Adipose tissue (tissue), 3 donors: ENCODE data around the gene ADRA1B. TPM values are rescaled to one million over a fixed set of nuclear protein-coding genes. Genes with fewer than 3 reads are reported as not detected.

Source experiments
- H3K27ac ChIP-seq: one replicate; pipeline ENCODE4 v1.5.1; 2013; ENCODE audit warnings: low read depth, low read length
- WGBS, 3 donors: extraction: QIAGEN DNeasy Blood & Tissue Kit; methylation state at CpG; one replicate each; pipeline ENCODE4 v1.1.7; 2013; 5-methylcytosine and 5-hydroxymethylcytosine counted together
- polyA plus RNA-seq, 3 donors: library from polyadenylated mRNA; stranded (reverse); fragments of 200-250 nt; gene quantifications; one replicate each; pipeline ENCODE4 v1.2.3, GENCODE V29; 2013
- donor health status: healthy with polysubstance abuse.
- donor health status: Bipolar disorder and iron deficiency.
- donor health status: healthy.

The ADRA1B gene
- 1 to 10 TPM in 2 of 3 donors, under 1 TPM in 1; 0.66 to 2.8 (median 2.7) TPM for polyA plus RNA-seq

DNA sequence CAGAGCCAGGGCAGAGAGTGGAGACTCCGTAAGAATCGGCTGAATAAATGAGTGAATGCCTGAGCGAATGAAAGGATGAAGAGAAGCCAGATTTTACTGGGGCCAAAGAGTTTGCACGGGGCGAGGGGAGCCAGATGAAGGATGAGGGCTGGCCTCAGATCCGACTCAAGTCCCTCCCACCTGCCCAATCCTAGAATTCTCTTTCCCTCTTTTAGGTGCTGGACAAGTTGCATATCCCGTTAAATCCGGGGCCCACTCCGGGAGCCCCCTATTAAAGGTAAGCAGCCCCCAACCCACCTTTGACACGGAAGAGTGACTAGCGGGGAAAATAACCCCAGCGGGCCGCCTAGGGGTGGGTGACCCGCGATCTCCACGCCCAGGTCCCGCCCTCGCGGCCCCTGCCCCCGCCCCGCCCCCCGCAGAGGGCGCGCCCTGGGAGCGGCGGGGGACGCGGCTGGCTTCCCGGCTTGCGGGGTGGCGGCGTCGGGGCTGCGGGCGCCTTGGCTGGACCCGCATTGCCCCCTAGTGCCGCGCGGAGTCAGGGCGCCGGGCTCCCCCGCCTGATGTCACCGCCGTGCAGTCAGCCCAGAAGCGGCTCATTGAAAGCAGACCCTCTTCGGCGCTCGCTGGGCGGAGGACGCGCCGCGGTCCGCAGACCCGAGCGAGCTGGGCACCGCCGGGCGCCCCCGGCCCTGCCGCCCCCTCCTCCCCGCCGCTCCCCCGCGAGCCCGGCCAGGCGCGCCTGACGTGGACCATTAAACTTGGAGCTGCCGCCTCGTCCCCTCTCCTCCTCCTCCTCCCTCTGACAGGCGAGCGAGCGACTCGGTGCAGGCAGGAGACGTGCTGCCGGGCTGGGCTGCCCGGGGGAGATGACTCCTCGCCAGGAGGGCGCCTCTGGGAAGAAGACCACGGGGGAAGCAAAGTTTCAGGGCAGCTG lies at the start of gene ADRA1B:
Gene ADRA1B, plus strand, starts transcription at position 579 of the 937 bp plus-strand sequence. CDS start 424 bp downstream, outside the sequence.
- WGBS, 3 donors = 1 to 2% (median 2%) methylated on average over 44 to 81 of the region's 81 CpGs
- H3K27ac ChIP-seq = no peak within 1 kb of the TSS

DNA sequence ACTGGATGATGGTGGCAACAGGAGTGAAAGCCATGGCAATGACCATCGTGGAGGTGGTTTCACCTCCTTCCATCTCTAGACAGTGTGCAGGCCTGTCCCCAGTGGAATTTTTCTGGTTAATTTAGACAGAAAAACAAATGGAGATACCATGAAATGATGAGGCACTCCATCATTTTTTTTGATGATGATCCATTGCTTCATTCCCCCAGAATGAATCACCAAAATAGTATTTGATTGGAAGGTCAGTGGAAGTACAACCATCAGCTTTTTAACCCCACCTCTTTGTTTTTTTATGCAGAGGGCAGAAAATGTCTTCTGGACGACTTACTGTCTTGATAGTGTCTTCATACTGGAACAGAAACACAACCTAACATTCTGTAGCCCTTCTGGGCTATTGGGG lies 42.6 kb upstream of the ADRA1B start:
- WGBS, 3 donors = 63 to 85% (median 81%) methylated on average over 2 of the region's 2 CpGs
- no peak overlapping the region for H3K27ac ChIP-seq

DNA sequence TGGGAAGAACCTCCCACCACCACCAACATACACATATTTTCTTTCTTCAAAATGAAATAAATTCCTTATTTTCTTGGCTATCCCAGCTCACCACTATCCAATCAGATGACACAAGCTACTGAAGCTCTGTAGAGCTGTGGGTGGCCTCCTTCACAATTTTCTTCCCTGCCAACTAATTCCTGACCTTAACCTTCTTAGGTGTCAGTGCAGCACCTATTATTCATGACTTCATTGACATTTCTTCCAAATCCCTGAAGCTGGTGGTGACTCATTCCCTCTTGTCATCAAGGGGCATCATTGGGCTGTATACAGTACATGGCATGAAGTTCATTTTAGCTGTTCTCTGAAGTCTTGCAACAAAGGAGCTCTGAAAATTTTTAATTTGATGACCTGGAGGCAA lies 42.0 kb upstream of the ADRA1B start:
- H3K27ac ChIP-seq = no peak overlapping the region

DNA sequence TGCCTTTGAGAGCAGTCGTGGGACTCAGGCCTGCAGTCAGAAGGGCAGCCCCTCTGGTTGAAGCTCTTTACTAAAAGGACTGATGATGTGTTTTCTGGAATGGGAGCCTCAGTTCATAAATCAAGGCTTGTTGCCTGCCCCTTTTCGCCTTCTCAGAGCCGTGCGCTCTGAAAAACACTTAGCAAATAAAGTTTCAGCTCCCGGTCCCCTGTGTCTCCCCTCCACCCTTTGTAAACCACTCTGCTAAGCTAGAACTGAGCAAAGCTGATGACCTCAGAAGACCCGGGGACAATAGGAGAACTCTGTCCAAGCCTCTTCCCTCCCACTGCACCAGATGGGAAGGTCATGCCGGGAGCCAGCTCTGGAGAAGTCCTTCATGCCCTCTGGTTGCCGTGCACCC lies 39.3 kb upstream of the ADRA1B start:
- H3K27ac ChIP-seq = no peak overlapping the region
- WGBS, 3 donors = 38 to 70% (median 55%) methylated on average over 8 of the region's 8 CpGs

DNA sequence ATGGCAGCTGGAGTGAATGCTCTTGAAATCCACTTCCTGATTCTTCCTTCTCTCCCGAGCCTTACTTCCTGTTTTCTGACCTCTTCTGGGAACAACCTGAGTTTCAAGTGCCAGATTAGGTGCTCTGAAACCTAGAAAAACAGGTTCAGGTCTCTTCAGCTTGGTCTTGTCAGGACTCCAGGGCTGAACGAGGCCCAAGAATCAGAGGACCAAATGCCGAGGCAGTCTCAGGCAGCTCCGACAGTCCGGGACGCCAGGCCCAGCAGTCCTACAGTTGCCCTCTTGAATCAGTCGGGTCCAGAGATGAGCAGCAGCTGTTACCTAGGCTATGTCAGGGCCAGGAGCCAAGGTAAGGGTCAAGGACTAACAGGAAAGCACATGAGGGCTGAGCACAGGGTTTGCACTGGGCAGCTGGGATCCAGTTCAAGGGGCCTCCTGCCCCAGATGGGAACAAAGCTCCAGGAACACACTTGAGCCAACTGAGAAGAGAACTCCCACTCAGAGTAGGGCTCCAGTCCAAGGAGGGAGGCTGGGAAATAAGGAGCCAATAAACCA lies 38.3 kb upstream of the ADRA1B start:
- 40 to 63% (median 52%) methylated on average over 7 of the region's 7 CpGs for WGBS, 3 donors
- no peak overlapping the region for H3K27ac ChIP-seq

DNA sequence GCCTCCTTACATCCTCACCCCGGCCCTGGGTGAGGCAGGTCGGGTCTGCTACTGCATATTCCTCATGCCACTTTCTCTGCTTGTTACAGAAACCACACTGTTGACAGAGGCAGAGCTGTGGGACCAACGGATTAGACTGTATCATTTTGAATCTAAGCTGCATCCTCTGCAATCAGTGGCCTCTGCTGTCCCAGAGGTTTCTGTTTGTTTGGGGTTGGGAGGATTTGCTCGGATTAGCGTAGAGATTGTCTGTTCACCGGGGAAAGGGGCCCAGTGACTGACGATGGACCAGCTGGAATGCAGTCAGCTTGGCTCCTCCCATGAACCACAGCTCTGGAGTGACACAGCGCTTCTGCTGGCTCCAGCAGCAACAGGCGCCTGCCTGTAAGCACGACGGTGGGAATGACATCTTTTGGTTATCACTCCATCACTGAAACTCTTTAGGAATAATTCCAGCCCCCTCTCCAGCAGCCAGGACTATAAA lies 37.3 kb upstream of the ADRA1B start:
- 3 to 9% (median 6%) methylated on average over 11 of the region's 11 CpGs for WGBS, 3 donors
- no peak overlapping the region for H3K27ac ChIP-seq

DNA sequence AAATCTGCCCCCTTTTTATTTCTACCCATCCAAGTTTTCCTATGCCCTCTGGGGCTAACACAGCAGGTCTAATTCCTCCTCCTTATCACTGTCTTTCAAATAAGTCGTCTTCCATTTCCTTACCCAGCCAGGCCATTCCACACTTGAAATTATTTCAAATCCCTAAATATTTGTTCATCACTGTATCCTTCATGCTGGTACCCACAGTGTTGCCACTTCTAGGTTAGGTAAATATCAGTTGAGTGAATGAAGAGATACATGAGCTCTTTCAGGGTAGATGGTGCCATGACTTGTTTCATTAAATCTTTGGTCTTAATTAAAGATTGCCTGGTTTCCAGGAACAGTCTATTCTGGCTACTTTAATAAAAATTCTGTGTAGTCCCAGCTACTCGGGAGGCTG lies 35.6 kb upstream of the ADRA1B start:
- 80 to 94% (median 80%) methylated on average over 2 of the region's 2 CpGs for WGBS, 3 donors
- H3K27ac ChIP-seq = no peak overlapping the region

DNA sequence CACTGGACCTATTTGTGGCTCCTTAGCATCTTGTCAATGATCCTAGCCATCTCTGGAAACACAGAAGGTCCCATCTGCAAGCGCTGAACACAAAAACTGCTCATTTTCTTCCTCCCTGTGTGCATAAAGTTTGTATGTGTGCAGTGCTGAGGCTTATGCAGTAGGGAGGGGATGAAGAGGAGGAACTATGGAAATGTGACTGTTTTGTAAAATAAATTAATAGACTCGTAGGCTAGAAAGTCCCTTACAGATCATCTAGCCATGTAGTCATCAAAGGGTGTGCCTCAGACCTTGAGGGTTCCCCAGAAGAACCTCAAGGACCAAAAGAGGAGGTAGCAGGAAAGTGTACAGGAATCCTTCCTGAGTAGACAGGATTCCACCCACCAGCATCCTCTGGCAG lies 34.3 kb upstream of the ADRA1B start:
- WGBS, 3 donors = 49 to 76% (median 76%) methylated on average over 2 of the region's 2 CpGs
- no peak overlapping the region for H3K27ac ChIP-seq

DNA sequence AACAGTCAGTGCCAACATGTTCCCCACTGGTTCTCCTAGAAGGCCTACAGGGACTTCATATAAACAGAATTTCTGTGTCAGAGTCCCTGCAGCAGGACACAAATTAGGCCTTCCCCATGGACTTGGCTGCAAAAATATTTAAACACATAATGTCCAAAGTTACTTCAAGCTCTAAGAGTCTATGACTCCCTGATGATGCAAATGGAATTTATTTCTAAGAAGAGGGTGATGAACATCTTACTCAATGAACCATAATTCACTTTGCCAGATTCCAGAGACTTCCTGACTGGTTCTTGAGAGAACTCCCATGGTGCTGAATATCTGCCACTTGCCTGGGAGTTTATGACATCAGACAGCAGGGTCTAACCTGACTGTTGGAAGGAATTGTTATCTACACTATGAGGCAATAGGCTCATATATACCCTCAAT lies 32.7 kb upstream of the ADRA1B start:
- no peak overlapping the region for H3K27ac ChIP-seq

DNA sequence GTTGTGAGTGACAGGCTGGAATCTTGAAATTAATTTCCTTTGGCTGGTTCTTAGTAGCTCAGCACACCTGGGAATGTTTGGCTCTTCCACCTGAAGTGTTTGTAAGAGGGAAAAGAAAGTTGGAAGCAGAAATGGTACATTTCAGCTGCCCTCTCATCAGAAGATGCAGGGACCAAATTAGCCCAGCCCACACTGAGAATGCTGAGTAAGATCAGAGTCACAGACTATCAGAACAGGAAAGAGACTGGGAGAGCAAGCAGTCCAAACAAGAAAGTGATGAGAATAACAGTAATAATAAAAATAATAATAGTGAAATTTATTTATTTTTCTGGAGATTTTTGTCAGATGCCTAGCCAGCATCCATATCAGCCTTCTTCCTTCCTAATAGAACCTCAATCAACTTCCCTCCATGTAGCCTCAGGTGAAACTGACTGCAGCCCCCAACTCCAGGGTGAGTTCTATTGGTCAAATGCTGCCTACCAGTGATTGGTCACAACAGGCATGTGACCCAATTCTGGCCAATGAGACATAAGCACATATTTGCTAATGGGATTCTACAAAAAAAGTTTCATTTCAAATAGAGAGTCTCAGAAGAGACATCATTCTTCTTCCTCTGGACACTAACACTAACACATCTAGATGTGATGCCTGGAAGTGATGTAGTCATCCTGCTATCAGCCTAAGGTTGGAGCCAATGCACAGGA lies 31.2 kb upstream of the ADRA1B start:
- no peak overlapping the region for H3K27ac ChIP-seq

DNA sequence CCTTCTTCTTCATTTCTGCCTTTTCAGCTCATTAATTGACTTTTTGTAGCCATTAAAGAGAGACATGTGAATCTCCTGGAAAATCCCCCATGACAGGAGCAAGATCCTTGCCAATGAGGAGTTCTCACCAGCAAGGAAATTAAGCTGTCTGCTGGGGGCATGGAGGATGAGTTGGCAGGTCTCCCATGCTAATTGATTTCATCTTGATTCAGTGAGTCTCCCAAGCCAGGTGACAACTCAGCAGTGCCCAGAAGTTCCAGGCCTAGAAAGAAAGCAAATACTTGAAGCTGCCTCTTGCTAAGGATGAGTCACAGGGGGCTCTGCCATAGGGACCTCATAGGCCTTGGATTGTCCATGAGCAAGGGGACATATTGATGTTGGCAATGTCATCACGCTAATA lies 30.0 kb upstream of the ADRA1B start:
- H3K27ac ChIP-seq = no peak overlapping the region
- WGBS, 3 donors = 84 to 96% (median 91%) methylated on average over 1 of the region's 1 CpG

DNA sequence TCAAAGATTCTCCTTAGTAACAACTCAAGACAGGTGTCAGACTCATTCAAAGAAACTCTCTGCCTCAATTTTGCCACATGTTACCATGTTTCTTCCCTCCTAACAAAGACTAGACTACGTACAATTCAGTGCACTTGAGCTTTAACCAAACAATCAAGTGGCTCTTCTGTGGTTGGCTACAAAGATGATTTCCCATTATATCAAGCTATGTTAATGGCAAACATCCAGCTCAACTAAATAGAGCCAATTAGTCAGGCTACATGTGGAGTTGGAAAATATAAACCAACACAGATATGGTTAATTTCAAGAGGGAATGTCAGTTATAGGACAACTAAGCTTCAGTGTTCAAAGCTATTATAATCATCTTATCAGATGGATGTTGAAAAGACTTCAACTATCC lies 29.2 kb upstream of the ADRA1B start:
- WGBS, 3 donors = 52 to 80% (median 76%) methylated on average over 1 of the region's 1 CpG
- H3K27ac ChIP-seq = no peak overlapping the region

DNA sequence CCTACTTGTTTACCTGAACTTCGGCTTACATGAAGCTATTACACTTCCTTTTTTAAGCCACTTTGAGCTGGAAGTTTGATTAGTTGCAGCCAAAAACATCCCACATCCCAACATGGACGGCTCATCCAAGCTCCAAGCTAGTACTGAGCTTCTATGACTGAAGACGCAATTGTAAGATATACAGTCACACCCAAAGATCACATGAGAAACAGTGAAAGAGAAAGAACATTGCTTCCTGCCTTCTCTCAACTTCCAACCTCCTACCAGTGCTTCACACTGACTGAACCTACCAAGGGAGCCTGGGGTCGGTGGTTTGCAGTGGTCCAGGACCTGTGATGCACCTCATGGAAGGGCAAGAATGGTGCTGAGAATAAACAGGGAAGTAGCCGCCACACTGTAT lies 27.4 kb upstream of the ADRA1B start:
- H3K27ac ChIP-seq = no peak overlapping the region
- 74 to 92% (median 88%) methylated on average over 5 of the region's 5 CpGs for WGBS, 3 donors

DNA sequence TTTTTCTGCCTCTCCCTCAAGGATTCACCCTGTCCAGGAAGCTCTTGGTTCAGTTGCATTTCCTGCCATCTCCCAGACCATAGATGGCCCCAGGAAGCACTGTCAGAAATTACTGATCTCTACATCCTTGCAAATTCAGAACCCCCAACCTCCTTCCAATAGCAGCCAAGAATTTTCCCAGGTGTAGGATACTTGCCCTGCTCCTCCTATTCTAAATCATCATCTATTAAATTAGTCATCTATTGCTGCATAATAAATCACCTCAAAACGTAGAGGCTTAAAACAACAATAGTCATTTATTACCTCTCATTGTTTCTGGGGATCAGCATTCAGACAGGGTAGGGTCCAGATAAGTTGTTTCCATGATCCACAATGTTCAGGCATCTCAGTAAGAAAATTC lies 26.1 kb upstream of the ADRA1B start:
- no peak overlapping the region for H3K27ac ChIP-seq
- WGBS, 3 donors = 24 to 69% (median 32%) methylated on average over 1 of the region's 1 CpG

DNA sequence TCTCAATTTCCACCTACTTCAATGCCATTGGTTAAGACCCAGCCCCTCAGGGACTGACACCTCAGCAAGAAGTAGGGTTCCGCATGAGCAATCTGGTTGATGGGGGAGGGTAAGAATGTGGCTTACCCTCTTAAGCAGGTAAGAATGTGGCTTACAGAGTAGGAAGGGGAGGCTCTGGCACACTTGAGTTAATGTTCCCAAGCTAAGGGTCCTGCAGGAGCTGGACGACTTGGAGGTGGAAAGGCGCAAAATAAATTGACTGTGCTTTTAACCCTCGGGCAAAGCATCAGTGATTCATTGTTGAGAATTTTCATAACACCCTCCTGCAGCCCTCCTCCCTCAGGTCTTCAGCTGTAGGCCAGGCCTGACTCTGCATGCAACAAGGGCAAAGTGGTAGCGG lies 24.9 kb upstream of the ADRA1B start:
- WGBS, 3 donors = 70 to 91% (median 87%) methylated on average over 5 of the region's 5 CpGs

DNA sequence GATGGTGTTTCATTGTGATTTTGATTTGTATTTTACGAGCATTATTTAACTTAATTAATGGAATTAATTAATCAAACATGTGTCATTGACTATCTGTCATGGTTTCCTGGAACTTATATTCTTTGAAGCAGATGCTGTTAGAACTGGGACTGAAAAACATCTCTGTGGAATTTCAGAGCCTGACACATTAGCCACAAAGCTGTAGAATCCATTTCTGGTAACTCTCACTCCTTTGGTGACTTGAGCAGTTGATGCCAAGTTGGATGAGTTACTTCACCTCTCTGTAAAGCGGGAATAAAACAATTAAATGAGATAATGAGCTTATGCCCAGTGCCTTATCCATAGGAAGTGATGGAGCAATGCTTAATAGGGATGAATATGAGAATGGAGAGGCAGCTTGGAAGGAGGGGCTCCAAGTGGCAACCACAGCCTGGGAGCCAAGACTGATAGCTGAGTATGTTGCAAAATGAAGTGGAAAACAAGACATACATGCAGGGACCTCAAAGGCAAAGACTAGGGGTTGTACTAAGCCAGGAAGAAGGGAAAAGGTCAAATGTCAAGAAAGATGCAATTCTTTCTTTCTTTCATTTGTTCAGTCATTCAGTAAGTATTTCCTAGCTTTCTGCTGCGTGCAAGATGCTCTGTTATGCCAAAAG lies 23.1 kb upstream of the ADRA1B start:
- H3K27ac ChIP-seq = no peak overlapping the region
- WGBS, 3 donors = 75 to 93% (median 86%) methylated on average over 3 of the region's 3 CpGs

More for the DNA sequence above, 24.9 kb upstream of the ADRA1B start:
- H3K27ac ChIP-seq = no peak overlapping the region

DNA sequence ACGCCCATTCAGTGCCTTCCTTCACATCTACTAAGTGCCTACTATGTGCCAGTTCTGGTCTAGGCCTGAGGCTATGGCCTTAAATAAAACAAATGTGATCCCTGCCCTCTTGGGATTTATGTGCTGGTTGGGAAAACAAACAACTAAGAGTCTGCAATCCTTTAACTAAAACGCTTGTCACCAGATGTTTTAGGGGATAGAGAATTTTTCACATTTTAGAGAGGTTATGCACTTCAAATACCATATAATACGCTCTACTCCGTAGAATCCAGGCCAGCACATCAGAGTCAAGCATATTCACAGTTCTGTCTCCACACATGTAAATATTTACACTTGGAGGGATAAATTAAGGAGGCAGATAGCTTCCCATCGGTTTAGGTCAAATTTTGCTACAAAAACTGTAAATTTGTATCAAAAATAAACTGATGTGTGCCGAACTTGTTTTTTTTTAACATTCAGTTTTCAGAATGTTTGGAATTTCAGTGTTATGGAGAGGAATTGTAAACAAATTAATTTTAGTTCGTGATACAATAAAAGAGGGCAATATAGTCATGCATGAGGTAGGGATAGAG lies 22.0 kb upstream of the ADRA1B start:
- 59 to 76% (median 75%) methylated on average over 7 of the region's 7 CpGs for WGBS, 3 donors
- no peak overlapping the region for H3K27ac ChIP-seq

DNA sequence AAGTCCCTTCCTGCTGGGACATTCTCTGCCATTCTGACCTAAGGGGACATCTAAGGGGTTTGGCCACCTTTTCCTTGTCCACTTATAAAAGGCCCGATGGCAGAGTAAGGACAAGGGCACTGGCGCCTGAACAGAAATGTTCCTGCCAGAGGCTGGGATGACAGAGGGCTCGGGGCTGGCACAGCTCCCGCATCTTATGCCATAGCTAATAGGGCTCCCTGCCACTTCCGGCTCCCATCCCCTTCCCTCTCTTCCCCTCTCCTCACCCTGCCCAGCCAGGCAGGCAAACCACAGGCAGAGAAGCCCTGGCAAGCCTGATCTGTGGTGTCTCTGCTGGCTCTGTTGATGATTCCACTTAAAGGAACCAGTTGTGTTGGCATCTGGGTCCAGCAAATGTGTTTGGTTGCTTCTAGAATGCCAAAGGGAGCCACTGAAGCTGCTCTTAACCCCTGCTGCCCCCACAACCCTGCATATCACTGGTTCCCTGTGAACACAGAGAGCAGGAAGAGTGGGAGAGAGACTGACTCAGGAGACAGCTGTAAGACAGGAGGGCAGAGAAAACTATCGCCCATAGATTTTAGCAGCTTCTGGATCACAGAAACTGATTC lies 18.4 kb upstream of the ADRA1B start:
- WGBS, 3 donors = 77 to 81% (median 78%) methylated on average over 6 of the region's 6 CpGs
- no peak overlapping the region for H3K27ac ChIP-seq
